Cardiac muscle cell (in vitro differentiated cells and primary cell): Measurements from ENCODE around the gene STIM2. TPM values are rescaled to one million over a fixed set of nuclear protein-coding genes. Genes with fewer than 3 reads are reported as not detected.

Experiments used
- DNase-seq, 2 donors: peaks; one replicate each; pipeline versions ENCODE4 v3.0.0 to v3.0.0-alpha.2; 2010 to 2017; ENCODE audit warnings: low read depth in 1 of 2, low spot score in 1 of 2
- H3K27ac ChIP-seq: fragments of 200-600 bp; sonication (generic); 2 replicates; pipeline ENCODE4 v1.5.1; 2016
- H3K27me3 ChIP-seq: fragments of 200-600 bp; sonication (generic); 2 replicates; pipeline ENCODE4 v1.6.0; 2016; ENCODE audit warnings: control low read depth
- H3K36me3 ChIP-seq: fragments of 200-600 bp; sonication (generic); 2 replicates; pipeline ENCODE4 v1.5.1; 2016; ENCODE audit warnings: control low read depth
- H3K4me1 ChIP-seq: fragments of 200-600 bp; sonication (generic); 2 replicates; pipeline ENCODE4 v1.8.1; 2017; ENCODE audit warnings: low read depth, mild to moderate bottlenecking, mixed run types
- H3K4me3 ChIP-seq: fragments of 200-600 bp; sonication (generic); 2 replicates; pipeline ENCODE4 v1.5.1; 2016; ENCODE audit warnings: mild to moderate bottlenecking
- H3K9me3 ChIP-seq: fragments of 200-600 bp; sonication (generic); 2 replicates; pipeline ENCODE4 v1.5.1; 2017; ENCODE audit warnings: low read depth, mild to moderate bottlenecking, control low read depth
- polyA plus RNA-seq: library from polyadenylated mRNA; unstranded; fragments of >200 nt; fragmentation: Nextera tagmentation; extraction: Ambion mirVana; gene quantifications from 2 replicates; pipeline ENCODE4 v1.2.1, GENCODE V29; 2016
- total RNA-seq: library from RNA; depleted of rRNA; stranded (reverse); fragments of >200 nt; gene quantifications from 2 replicates; pipeline ENCODE4 v1.2.3, GENCODE V29; 2016
- TF ChIP-seq, protein P1 (sequence below): IDR thresholded peaks from 2 replicates; pipeline ENCODE4 v1.5.1; 2012; ENCODE audit warnings: low read depth, mild to moderate bottlenecking, low read length

Gene STIM2
- total and polyA plus RNA-seq, 2 experiments from 2014 or later = 33.9 to 35.2 TPM

DNA sequence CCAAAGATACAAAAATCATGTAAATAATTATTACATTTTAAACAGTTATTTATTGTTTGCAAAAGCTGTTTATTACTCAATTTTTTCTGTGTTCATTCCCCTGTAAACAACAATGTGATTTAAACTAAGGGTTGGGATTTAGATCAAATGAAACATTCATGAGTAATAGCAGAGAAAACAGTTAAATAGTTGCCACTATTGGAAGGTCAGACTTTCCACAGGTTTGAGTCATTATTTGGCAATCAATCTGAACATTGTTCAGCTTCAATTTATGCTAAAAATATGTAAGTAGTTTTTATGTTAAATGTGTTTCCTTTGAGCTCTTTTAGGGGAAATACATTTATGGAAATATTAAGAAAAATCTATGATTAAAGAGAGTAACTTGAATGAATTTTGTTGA, 144.9 kb downstream of the STIM2 start:
- Histone ChIP-seq H3K4me1 (peaks cover 7% of the 10 kb centered on the region), H3K9me3 (no peaks in the 10 kb centered on the region), H3K36me3 (peaks cover 6% of the 10 kb centered on the region), H3K4me3 (no peak overlapping the region), H3K27ac (no peak overlapping the region), H3K27me3 (no peaks in the 10 kb centered on the region)
- DNase-seq = peak in 1 of 2 donors; percentile 74
- TF ChIP-seq, protein P1, sequence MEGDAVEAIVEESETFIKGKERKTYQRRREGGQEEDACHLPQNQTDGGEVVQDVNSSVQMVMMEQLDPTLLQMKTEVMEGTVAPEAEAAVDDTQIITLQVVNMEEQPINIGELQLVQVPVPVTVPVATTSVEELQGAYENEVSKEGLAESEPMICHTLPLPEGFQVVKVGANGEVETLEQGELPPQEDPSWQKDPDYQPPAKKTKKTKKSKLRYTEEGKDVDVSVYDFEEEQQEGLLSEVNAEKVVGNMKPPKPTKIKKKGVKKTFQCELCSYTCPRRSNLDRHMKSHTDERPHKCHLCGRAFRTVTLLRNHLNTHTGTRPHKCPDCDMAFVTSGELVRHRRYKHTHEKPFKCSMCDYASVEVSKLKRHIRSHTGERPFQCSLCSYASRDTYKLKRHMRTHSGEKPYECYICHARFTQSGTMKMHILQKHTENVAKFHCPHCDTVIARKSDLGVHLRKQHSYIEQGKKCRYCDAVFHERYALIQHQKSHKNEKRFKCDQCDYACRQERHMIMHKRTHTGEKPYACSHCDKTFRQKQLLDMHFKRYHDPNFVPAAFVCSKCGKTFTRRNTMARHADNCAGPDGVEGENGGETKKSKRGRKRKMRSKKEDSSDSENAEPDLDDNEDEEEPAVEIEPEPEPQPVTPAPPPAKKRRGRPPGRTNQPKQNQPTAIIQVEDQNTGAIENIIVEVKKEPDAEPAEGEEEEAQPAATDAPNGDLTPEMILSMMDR = no peak

DNA sequence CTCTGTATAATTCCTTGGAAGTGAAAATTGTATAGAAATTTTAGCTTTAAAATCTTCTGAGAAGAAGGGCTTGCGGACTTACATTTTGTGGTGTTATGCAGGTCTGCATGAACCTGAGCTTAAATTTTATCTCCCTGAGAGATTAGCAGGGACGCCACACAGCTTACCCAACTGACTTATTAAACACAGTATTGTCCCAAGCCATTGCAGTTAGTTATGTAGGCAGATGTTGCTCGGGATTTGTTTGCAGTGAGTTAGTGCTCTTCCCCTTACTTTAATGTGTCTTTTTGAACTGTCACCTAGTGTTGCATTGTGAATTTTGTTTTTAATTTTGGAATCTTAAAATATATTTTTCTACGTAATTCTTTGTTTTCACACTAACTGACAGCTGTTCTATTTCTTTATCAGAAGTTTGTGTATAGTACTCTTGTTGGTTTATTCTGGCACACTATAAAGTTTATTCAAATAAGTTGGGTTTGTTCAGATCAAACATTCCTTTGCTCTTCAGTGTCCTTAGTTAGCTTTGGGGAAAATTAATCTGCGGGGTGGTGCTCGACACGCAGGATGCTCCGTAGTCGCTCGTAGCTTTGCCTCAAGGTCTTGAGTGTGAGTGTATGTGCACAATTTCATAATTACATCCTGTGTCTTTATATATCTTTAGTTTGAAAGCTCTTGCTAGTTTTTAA, 145.4 kb downstream of the STIM2 start:
- H3K27me3 ChIP-seq = no peaks in the 10 kb centered on the region
- TF ChIP-seq, protein P1 = no peak
- DNase-seq = no peak
- peaks cover 6% of the 10 kb centered on the region for H3K36me3 ChIP-seq
- no peak overlapping the region for H3K27ac ChIP-seq
- H3K4me1 ChIP-seq = peaks cover 7% of the 10 kb centered on the region
- H3K4me3 ChIP-seq = no peak overlapping the region
- no peaks in the 10 kb centered on the region for H3K9me3 ChIP-seq

DNA sequence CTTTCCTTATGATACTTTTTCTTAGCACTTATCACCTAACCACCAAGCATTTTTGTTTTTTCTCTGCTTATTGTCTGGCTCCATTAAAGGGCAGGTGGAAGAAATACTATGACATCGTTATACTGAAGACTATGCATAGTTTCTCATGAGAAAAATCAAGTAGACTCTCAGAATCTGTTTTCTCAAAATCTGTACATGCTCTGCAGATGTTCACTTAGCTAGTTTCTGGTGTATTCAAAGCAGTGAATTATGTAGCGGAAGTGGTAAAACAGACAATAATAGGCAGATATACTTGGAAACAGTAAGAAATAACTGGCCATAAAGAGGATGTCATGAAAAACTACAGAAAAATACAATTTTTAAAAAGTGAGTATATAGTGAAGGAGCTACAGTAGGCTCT, 146.0 kb downstream of the STIM2 start:
- no peaks in the 10 kb centered on the region for H3K27me3 ChIP-seq
- peaks cover 7% of the 10 kb centered on the region for H3K4me1 ChIP-seq
- no peak overlapping the region for H3K4me3 ChIP-seq
- TF ChIP-seq, protein P1 = no peak
- H3K9me3 ChIP-seq = no peaks in the 10 kb centered on the region
- H3K36me3 ChIP-seq = peaks cover 6% of the 10 kb centered on the region
- no peak overlapping the region for H3K27ac ChIP-seq
- no peak for DNase-seq

DNA sequence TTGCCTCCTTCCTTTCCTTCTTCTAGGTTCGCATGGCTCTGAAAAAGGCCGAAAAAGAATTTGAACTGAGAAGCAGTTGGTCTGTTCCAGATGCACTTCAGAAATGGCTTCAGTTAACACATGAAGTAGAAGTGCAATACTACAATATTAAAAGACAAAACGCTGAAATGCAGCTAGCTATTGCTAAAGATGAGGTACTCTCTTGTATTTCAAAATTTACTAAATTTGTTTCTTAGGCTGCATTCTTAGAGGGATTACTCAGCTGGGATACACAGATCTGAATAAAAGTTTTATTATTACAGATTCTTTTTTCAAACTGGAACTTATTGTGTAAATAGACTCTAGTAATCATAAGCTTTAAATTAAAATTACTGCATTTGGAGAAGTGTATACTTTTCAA, 146.9 kb downstream of the STIM2 start:
- Histone ChIP-seq H3K4me3 (no peak overlapping the region), H3K4me1 (peaks cover 7% of the 10 kb centered on the region), H3K36me3 (peaks cover 6% of the 10 kb centered on the region), H3K27ac (no peak overlapping the region), H3K27me3 (no peaks in the 10 kb centered on the region), H3K9me3 (no peaks in the 10 kb centered on the region)
- TF ChIP-seq, protein P1 = no peak
- DNase-seq = no peak

DNA sequence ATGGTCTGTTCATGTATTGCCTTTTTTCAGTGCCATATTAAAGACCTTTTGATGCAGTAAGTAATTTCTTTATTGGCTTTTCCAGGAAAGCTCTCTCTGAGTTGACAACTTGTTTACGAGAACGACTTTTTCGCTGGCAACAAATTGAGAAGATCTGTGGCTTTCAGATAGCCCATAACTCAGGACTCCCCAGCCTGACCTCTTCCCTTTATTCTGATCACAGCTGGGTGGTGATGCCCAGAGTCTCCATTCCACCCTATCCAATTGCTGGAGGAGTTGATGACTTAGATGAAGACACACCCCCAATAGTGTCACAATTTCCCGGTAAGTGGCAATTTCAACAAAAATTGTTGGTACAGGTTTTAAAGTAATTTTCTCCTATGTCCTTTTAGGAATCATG, 148.0 kb downstream of the STIM2 start:
- no peak overlapping the region for H3K4me3 ChIP-seq
- H3K9me3 ChIP-seq = no peaks in the 10 kb centered on the region
- H3K27me3 ChIP-seq = no peaks in the 10 kb centered on the region
- TF ChIP-seq, protein P1 = no peak
- no peak for DNase-seq
- H3K36me3 ChIP-seq = peaks cover 6% of the 10 kb centered on the region
- peaks cover 7% of the 10 kb centered on the region for H3K4me1 ChIP-seq
- H3K27ac ChIP-seq = no peak overlapping the region

DNA sequence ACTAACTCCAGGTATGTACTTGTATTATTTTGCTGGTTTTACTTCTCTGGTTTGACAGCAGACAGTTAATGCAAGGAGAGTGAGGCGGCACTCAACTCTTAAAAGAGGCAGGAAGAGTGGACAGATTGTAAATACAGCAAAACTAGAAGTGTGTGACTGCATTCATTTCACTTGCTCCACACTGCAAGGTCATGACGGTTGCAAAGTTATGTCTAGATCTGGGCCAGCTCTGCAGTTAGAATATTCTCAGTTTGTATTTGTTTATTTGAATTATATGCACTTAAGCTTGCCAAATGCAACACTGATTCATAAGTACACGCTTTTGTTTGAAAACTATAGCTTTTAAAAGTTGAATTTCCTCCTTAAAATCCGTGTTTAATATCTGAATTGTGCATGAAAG, 148.9 kb downstream of the STIM2 start:
- Histone ChIP-seq H3K36me3 (peaks cover 6% of the 10 kb centered on the region), H3K27ac (peak overlapping the region; percentile 43), H3K4me1 (peaks cover 7% of the 10 kb centered on the region), H3K4me3 (no peak overlapping the region), H3K27me3 (no peaks in the 10 kb centered on the region), H3K9me3 (no peaks in the 10 kb centered on the region)
- TF ChIP-seq, protein P1 = no peak
- DNase-seq = peak in 1 of 2 donors; percentile 7
